ENCODE data around the gene ARHGAP4.

The ARHGAP4 gene

GRCh38 chrX:153886915-153887314, 39.1 kb downstream of the ARHGAP4 start:
- no peak overlapping the region for H3K27ac ChIP-seq
- no peak for TF ChIP-seq ZFX (IDR thresholded peaks at IDR 0.05; ENCODE audit: borderline replicate concordance)
- no peak for TF ChIP-seq CTCF (IDR thresholded peaks at IDR 0.05)

GRCh38 chrX:153885968-153886903, 39.8 kb downstream of the ARHGAP4 start, which contains the start of gene L1CAM:
L1CAM (minus strand) TSS chrX:153886173; CDS start chrX:153875836, 10,337 bp downstream.
- no peak within 1 kb of the TSS for H3K27ac ChIP-seq
- TF ChIP-seq ZFX (IDR thresholded peaks at IDR 0.05; ENCODE audit: borderline replicate concordance) (no peak), CTCF (IDR thresholded peaks at IDR 0.05) (no peak)

- no peak overlapping the region for H3K27ac ChIP-seq
These were observed 40.8 kb downstream of the ARHGAP4 start for GRCh38 chrX:153885208-153885787.

GRCh38 chrX:153884590-153884989, 41.5 kb downstream of the ARHGAP4 start:
- TF ChIP-seq CTCF (IDR thresholded peaks at IDR 0.05), result no peak
- no peak overlapping the region for H3K27ac ChIP-seq

More at GRCh38 chrX:153885208-153885787, 40.8 kb downstream of the ARHGAP4 start:
- TF ChIP-seq CTCF (IDR thresholded peaks at IDR 0.05), result no peak
- TF ChIP-seq ZFX (IDR thresholded peaks at IDR 0.05; ENCODE audit: borderline replicate concordance), result no peak

GRCh38 chrX:153884136-153884535, 41.9 kb downstream of the ARHGAP4 start:
- H3K27ac ChIP-seq, result no peak overlapping the region
- no peak for TF ChIP-seq CTCF (IDR thresholded peaks at IDR 0.05)
- TF ChIP-seq ZFX (IDR thresholded peaks at IDR 0.05; ENCODE audit: borderline replicate concordance), result no peak

- H3K27ac ChIP-seq, result no peak overlapping the region
- TF ChIP-seq CTCF (IDR thresholded peaks at IDR 0.05) (no peak), ZFX (IDR thresholded peaks at IDR 0.05; ENCODE audit: borderline replicate concordance) (no peak)
These were observed 42.8 kb downstream of the ARHGAP4 start for GRCh38 chrX:153883163-153883843.
